CD4-positive, alpha-beta T cell (primary cell): ENCODE data around the gene WDFY3. TPM values are rescaled to one million over a fixed set of nuclear protein-coding genes. Genes with fewer than 3 reads are reported as not detected.
A peak's percentile ranks its signal among the peaks of the same experiment; 100 is the strongest.

Experiments
- ATAC-seq: fragments of 200-7000 bp; cut with Tn5 transposase; one replicate; pipeline ENCODE4 v1.10.0; 2022; ENCODE audit warnings: mild to moderate bottlenecking; ENCODE audit not compliant: poor library complexity
- CTCF ChIA-PET: fragments of 350-600 bp; sonication (Branson Sonifier 250); formaldehyde crosslinking; loops from one replicate; lab custom pipeline; 2021; ENCODE audit warnings: antibody characterized with exemption, inconsistent platforms; lab: Charles Lee
- POLR2A ChIA-PET: fragments of 350-600 bp; sonication (Branson Sonifier 250); formaldehyde crosslinking; loops from one replicate; lab custom pipeline; 2021; ENCODE audit warnings: antibody characterized with exemption, inconsistent platforms; lab: Charles Lee
- DNase-seq, 14 experiments: peaks; one replicate each; pipeline ENCODE4 v3.0.0-alpha.2; 2013 to 2020; ENCODE audit warnings: mixed read lengths in 2 of 14
- H3K27ac ChIP-seq, 2 donors: one replicate each; pipeline versions ENCODE4 v1.5.1 to v1.7.0; 2013; ENCODE audit warnings: low read length in 2 of 2, low read depth in 1 of 2, mild to moderate bottlenecking in 1 of 2
- H3K27me3 ChIP-seq, 2 experiments: 1 replicate in 1 of 2; 2 replicates in 1 of 2; pipeline versions ENCODE4 v1.6.1 to v1.7.0; 2013; ENCODE audit warnings: low read length in 2 of 2, control low read depth in 1 of 2, mild to moderate bottlenecking in 1 of 2, moderate library complexity in 1 of 2; ENCODE audit not compliant: insufficient read depth in 2 of 2, control insufficient read depth in 1 of 2
- H3K36me3 ChIP-seq: one replicate; pipeline ENCODE4 v1.6.1; 2013; ENCODE audit warnings: low read length, control low read depth; ENCODE audit not compliant: insufficient read depth
- H3K4me1 ChIP-seq: one replicate; pipeline ENCODE4 v1.6.1; 2013; ENCODE audit warnings: low read length, control low read depth; ENCODE audit not compliant: insufficient read depth
- H3K4me3 ChIP-seq: one replicate; pipeline ENCODE4 v1.5.1; 2013; ENCODE audit warnings: mild to moderate bottlenecking, low read length, moderate library complexity
- H3K9me3 ChIP-seq, 2 experiments: 1 replicate in 1 of 2; 2 replicates in 1 of 2; pipeline versions ENCODE4 v1.6.1 to v1.7.0; 2013; ENCODE audit warnings: low read length in 2 of 2, mild to moderate bottlenecking in 2 of 2, control low read depth in 1 of 2, moderate library complexity in 1 of 2; ENCODE audit not compliant: control insufficient read depth in 1 of 2, insufficient read depth in 1 of 2
- H3K27ac Mint-ChIP-seq: one replicate; pipeline ENCODE4 v1.8.0; 2020; ENCODE audit warnings: mixed read lengths
- H3K27me3 Mint-ChIP-seq: one replicate; pipeline ENCODE4 v1.8.0; 2021; ENCODE audit warnings: mixed read lengths
- H3K36me3 Mint-ChIP-seq: one replicate; pipeline ENCODE4 v1.8.0; 2021; ENCODE audit warnings: low read depth, mixed read lengths
- H3K4me1 Mint-ChIP-seq: one replicate; pipeline ENCODE4 v1.8.0; 2021; ENCODE audit warnings: low read depth, mixed read lengths
- H3K4me3 Mint-ChIP-seq: one replicate; pipeline ENCODE4 v1.8.0; 2020; ENCODE audit warnings: mild to moderate bottlenecking, mixed read lengths
- H3K9me3 Mint-ChIP-seq: one replicate; pipeline ENCODE4 v1.8.0; 2020; ENCODE audit warnings: mixed read lengths
- CTCF ChIP-seq: fragments of 200-600 bp; IDR thresholded peaks from one replicate; pipeline ENCODE4 v1.8.0; 2022; ENCODE audit warnings: antibody characterized with exemption, mild to moderate bottlenecking
- intact Hi-C, 2 experiments: fragments of 100-400 bp; cut with DNase I in 1 of 2; cut with micrococcal nuclease in 1 of 2; formaldehyde crosslinking; loops; one replicate each; pipeline versions ENCODE4 v1.15.1 to v1.9.0; 2023 to 2025; cut with DNase I, micrococcal nuclease
- total RNA-seq, 174 experiments: library from RNA in 2 of 174; stranded (reverse) in 2 of 174; gene quantifications; one replicate each; pipeline ENCODE4 v1.2.3 and lab custom pipeline; 2021 to 2026

Gene WDFY3
- total RNA-seq, 2 experiments from 2014 or later = 0.60 to 0.75 TPM

- CTCF ChIA-PET = no interaction called here
- Histone ChIP-seq H3K4me1 (no peaks in the 10 kb centered on the region), H3K27ac (no peak overlapping the region), H3K36me3 (no peaks in the 10 kb centered on the region), H3K27me3 (no peaks in the 10 kb centered on the region), H3K4me3 (no peak overlapping the region), H3K9me3 (no peaks in the 10 kb centered on the region)
- H3K27ac Mint-ChIP-seq = no peak overlapping the region
- H3K27me3 Mint-ChIP-seq = no peaks in the 10 kb centered on the region
- ATAC-seq (no peak), DNase-seq (peak in 1 of 14 experiments; percentile 2)
- no peaks in the 10 kb centered on the region for H3K9me3 Mint-ChIP-seq
- intact Hi-C loops = no loop called here
- no peaks in the 10 kb centered on the region for H3K36me3 Mint-ChIP-seq
- POLR2A ChIA-PET = no interaction called here
- H3K4me1 Mint-ChIP-seq = peaks cover 7% of the 10 kb centered on the region
- no peak for TF ChIP-seq CTCF
- no peak overlapping the region for H3K4me3 Mint-ChIP-seq
Observed at GRCh38 chr4:84727491-84727890, 239.0 kb downstream of the WDFY3 start.

- intact Hi-C loops = no loop called here
- H3K4me3 Mint-ChIP-seq = no peak overlapping the region
Observed at GRCh38 chr4:84726356-84726755, 240.1 kb downstream of the WDFY3 start.

GRCh38 chr4:84722720-84723119, 243.8 kb downstream of the WDFY3 start:
- no peaks in the 10 kb centered on the region for H3K27me3 ChIP-seq
- Mint-ChIP-seq H3K27me3 (no peaks in the 10 kb centered on the region), H3K9me3 (no peaks in the 10 kb centered on the region), H3K4me1 (peaks cover 7% of the 10 kb centered on the region), H3K36me3 (no peaks in the 10 kb centered on the region), H3K27ac (no peak overlapping the region), H3K4me3 (no peak overlapping the region)
- H3K4me1 ChIP-seq = no peaks in the 10 kb centered on the region
- H3K4me3 ChIP-seq = no peak overlapping the region
- no peak overlapping the region for H3K27ac ChIP-seq
- intact Hi-C loops = no loop called here
- H3K9me3 ChIP-seq = no peaks in the 10 kb centered on the region
- no peaks in the 10 kb centered on the region for H3K36me3 ChIP-seq
- no peak for TF ChIP-seq CTCF
- DNase-seq (no peak), ATAC-seq (no peak)
- ChIA-PET CTCF (no interaction called here), POLR2A (no interaction called here)

More at GRCh38 chr4:84726356-84726755, 240.1 kb downstream of the WDFY3 start:
- CTCF ChIA-PET = no interaction called here
- ATAC-seq = no peak
- H3K4me3 ChIP-seq = no peak overlapping the region
- Mint-ChIP-seq H3K9me3 (no peaks in the 10 kb centered on the region), H3K4me1 (peaks cover 7% of the 10 kb centered on the region), H3K27me3 (no peaks in the 10 kb centered on the region), H3K36me3 (no peaks in the 10 kb centered on the region), H3K27ac (no peak overlapping the region)
- H3K4me1 ChIP-seq = no peaks in the 10 kb centered on the region
- H3K27ac ChIP-seq = no peak overlapping the region
- H3K36me3 ChIP-seq = no peaks in the 10 kb centered on the region
- DNase-seq = no peak
- no peak for TF ChIP-seq CTCF
- H3K9me3 ChIP-seq = no peaks in the 10 kb centered on the region
- POLR2A ChIA-PET = no interaction called here
- no peaks in the 10 kb centered on the region for H3K27me3 ChIP-seq
